ENCODE results near the gene DLK1. TPM values are rescaled to one million over a fixed set of nuclear protein-coding genes. Genes with fewer than 3 reads are reported as not detected.

Gene DLK1
- total and polyA plus RNA-seq, 2 of the 13 experiments (the other 11 are each of a cell fraction or from before 2014, with no cell fraction given) = 95.5 to 312 TPM

GRCh38 chr14:100712490-100712889 lies 14.2 kb upstream of the DLK1 start (continued):
- TF ChIP-seq ZNF260 (CRISPR knock-in tag; IDR thresholded peaks at IDR 0.05; ENCODE audit: borderline replicate concordance, low read depth) = no peak
- TF ChIP-seq ZNF205 (CRISPR knock-in tag; IDR thresholded peaks at IDR 0.05) = no peak
- no peak for TF ChIP-seq RARG (CRISPR knock-in tag; IDR thresholded peaks at IDR 0.05; ENCODE audit: low read depth)
- TF ChIP-seq LRRFIP1 (CRISPR knock-in tag; conservative IDR thresholded peaks at IDR 0.05) = no peak
- no peak for TF ChIP-seq KLF16 (CRISPR knock-in tag; IDR thresholded peaks at IDR 0.05)

DNA sequence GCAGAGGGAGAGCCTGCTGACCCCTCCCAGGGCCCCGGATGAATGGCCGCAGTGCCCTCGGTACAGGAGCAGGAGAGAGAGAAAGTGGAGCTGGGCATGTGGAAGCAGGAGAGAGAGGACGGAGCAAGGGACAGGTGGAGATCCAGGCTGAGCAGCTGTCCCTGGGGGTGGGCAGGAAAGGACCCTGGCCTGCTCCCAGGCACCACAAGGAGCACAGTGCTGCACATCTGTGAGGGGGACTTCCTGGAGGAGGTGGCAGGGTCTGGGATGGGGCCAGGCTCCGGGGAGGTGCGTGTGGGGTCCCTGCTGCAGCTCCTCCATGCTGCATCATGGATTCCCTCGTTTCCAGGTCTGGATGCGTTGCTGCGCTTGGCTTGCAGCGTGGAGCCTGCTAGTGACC lies 13.0 kb upstream of the DLK1 start:
- FAIRE-seq (no peak), ATAC-seq (no peak), DNase-seq (ENCODE audit: low spot score) (no peak)
- Histone ChIP-seq H3K27ac (ENCODE audit: extremely low read length, insufficient read depth, low read length) (no peak overlapping the region), H3K4me2 (ENCODE audit: low read depth, low read length) (no peak overlapping the region), H2AFZ (ENCODE audit: low read length) (no peak overlapping the region), H4K20me1 (ENCODE audit: insufficient read depth, low read length) (no peaks in the 10 kb centered on the region), H3K9me3 (ENCODE audit: low read length) (no peaks in the 10 kb centered on the region), H3K79me2 (ENCODE audit: insufficient read depth, low read length) (no peaks in the 10 kb centered on the region), H3K27me3 (ENCODE audit: control insufficient read depth in 1 of 2, insufficient read depth in 2 of 2, low read length in 2 of 2) (peaks cover 3 to 6% of the 10 kb centered on the region in 2 experiments; a peak in 3 of 5 replicates), H3K9ac (ENCODE audit: insufficient read depth, low read depth, low read length) (no peak overlapping the region), H3K4me3 (replicated peaks in 1 of 3; ENCODE audit: insufficient read depth in 1 of 3, low read depth in 2 of 3, low read length in 3 of 3) (no peak overlapping the region), H3K36me3 (replicated peaks in 1 of 2; ENCODE audit: control insufficient read depth in 1 of 2, insufficient read depth in 2 of 2, low read length in 2 of 2) (no peaks in the 10 kb centered on the region), H3K4me1 (ENCODE audit: insufficient read depth, low read length) (peaks cover 72% of the 10 kb centered on the region)
- ChIA-PET POLR2A (no interaction called here), CTCF (ENCODE audit: low intra/inter-chr PET ratio, low total read pairs) (no interaction called here)
- TF ChIP-seq CEBPG (CRISPR knock-in tag; IDR thresholded peaks at IDR 0.05) (no peak), NKX3-1 (CRISPR knock-in tag; IDR thresholded peaks at IDR 0.05) (no peak), ZNF232 (CRISPR knock-in tag; IDR thresholded peaks at IDR 0.05; ENCODE audit: borderline replicate concordance) (no peak), AGO2 (optimal IDR thresholded peaks at IDR 0.05; ENCODE audit: low read depth, low read length) (no peak)
- TF ChIP-seq, protein P1, sequence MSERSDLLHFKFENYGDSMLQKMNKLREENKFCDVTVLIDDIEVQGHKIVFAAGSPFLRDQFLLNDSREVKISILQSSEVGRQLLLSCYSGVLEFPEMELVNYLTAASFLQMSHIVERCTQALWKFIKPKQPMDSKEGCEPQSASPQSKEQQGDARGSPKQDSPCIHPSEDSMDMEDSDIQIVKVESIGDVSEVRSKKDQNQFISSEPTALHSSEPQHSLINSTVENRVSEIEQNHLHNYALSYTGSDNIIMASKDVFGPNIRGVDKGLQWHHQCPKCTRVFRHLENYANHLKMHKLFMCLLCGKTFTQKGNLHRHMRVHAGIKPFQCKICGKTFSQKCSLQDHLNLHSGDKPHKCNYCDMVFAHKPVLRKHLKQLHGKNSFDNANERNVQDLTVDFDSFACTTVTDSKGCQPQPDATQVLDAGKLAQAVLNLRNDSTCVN (CRISPR knock-in tag; IDR thresholded peaks at IDR 0.05; ENCODE audit: borderline replicate concordance) = no peak
- 77% methylated on average over 4 of the region's 10 CpGs for WGBS (ENCODE audit: low lambda C conversion rate)
- in situ Hi-C loops (cut with HindIII; ENCODE audit: extremely low pct_ligation_motif_present, low pct_unique_long_range_greater_than_20kb) (no loop called here), intact Hi-C loops (cut with micrococcal nuclease; ENCODE audit: unreplicated experiment) (no loop called here)
- BruUV-seq (replicated peaks) = no TSS peak
